Esophagus squamous epithelium (tissue), 5 donors: Measurements from ENCODE around the gene DCC. TPM values are rescaled to one million over a fixed set of nuclear protein-coding genes. Genes with fewer than 3 reads are reported as not detected.

Experiments
- DNase-seq: peaks from one replicate; lab custom pipeline; 2025; lab: John Stamatoyannopoulos, UW
- H3K27ac ChIP-seq, 4 donors: fragments of 200-600 bp; sonication (generic); one replicate each; pipeline ENCODE4 v1.5.1; 2016 to 2019; ENCODE audit warnings: mild to moderate bottlenecking in 1 of 4
- H3K27me3 ChIP-seq, 4 donors: fragments of 200-600 bp; sonication (generic); 1 replicate in 3 of 4; 2 replicates in 1 of 4; pipeline versions ENCODE4 v1.5.1 to v1.6.0; 2017 to 2021; ENCODE audit warnings: antibody characterized with exemption in 1 of 4
- H3K36me3 ChIP-seq, 3 donors: fragments of 200-600 bp; sonication (generic); one replicate each; pipeline ENCODE4 v1.5.1; 2016 to 2019
- H3K4me1 ChIP-seq, 3 donors: fragments of 200-600 bp; sonication (generic); one replicate each; pipeline ENCODE4 v1.5.1; 2017 to 2019
- H3K4me3 ChIP-seq, 4 donors: fragments of 200-600 bp; sonication (generic); 1 replicate in 3 of 4; 2 replicates in 1 of 4; pipeline ENCODE4 v1.5.1; 2016 to 2019; ENCODE audit warnings: mild to moderate bottlenecking in 2 of 4, moderate library complexity in 1 of 4
- H3K9me3 ChIP-seq, 3 donors: fragments of 200-600 bp; sonication (generic); one replicate each; pipeline ENCODE4 v1.5.1; 2016 to 2019
- CTCF ChIP-seq, 6 experiments: fragments of 450-650 bp in 4 of 6; fragments of 200-600 bp in 2 of 6; sonication (generic) in 2 of 6; IDR thresholded peaks; one replicate each; pipeline ENCODE4 v1.5.1; 2016 to 2019; ENCODE audit warnings: antibody characterized with exemption in 6 of 6, mild to moderate bottlenecking in 4 of 6, moderate library complexity in 4 of 6
- POLR2A ChIP-seq, 4 donors: fragments of 450-650 bp; IDR thresholded peaks; one replicate each; pipeline ENCODE4 v1.6.1; 2017; ENCODE audit warnings: antibody characterized with exemption in 4 of 4, mild to moderate bottlenecking in 4 of 4, moderate library complexity in 3 of 4
- WGBS, 2 donors: methylation state at CpG; one replicate each; pipeline ENCODE4 v1.1.5; 2018; 5-methylcytosine and 5-hydroxymethylcytosine counted together
- intact Hi-C: fragments of 100-400 bp; cut with DNase I; formaldehyde crosslinking; loops from one replicate; pipeline ENCODE4 v1.15.0; 2022
- total RNA-seq, 4 donors: library from RNA; depleted of rRNA; stranded (reverse); fragments of >200 nt; gene quantifications; one replicate each; pipeline ENCODE4 v1.1.0, GENCODE V29; 2016
- donor health status: DM: yes; HTN: yes; CAD: no.

The DCC gene
- total RNA-seq, 4 donors from 2014 or later, result 0.06 to 0.95 TPM; not detected in 2

- Histone ChIP-seq H3K27me3 (no peaks in the 10 kb centered on the region), H3K27ac (no peak overlapping the region), H3K9me3 (no peaks in the 10 kb centered on the region), H3K36me3 (no peaks in the 10 kb centered on the region), H3K4me3 (no peak overlapping the region), H3K4me1 (no peaks in the 10 kb centered on the region)
- TF ChIP-seq CTCF (IDR thresholded peaks at IDR 0.05), result no peak
- no peak for TF ChIP-seq POLR2A (IDR thresholded peaks at IDR 0.05)
- no peak for DNase-seq
- whole genome bisulfite sequencing, 2 donors, result 63 to 74% methylated on average over 3 of the region's 3 CpGs
- intact Hi-C loops, result no loop called here
These were observed 270.6 kb downstream of the DCC start for GRCh38 chr18:52610451-52611115.

- no peak for DNase-seq
- H3K9me3 ChIP-seq, result no peaks in the 10 kb centered on the region
- no peak overlapping the region for H3K4me3 ChIP-seq
- no peaks in the 10 kb centered on the region for H3K4me1 ChIP-seq
- TF ChIP-seq POLR2A (IDR thresholded peaks at IDR 0.05) (no peak), CTCF (IDR thresholded peaks at IDR 0.05) (no peak)
- intact Hi-C loops, result no loop called here
- H3K27ac ChIP-seq, result no peak overlapping the region
- no peaks in the 10 kb centered on the region for H3K36me3 ChIP-seq
- H3K27me3 ChIP-seq, result no peaks in the 10 kb centered on the region
These were observed 272.4 kb downstream of the DCC start for GRCh38 chr18:52612406-52612805.

- intact Hi-C loops, result no loop called here
- no peaks in the 10 kb centered on the region for H3K9me3 ChIP-seq
- H3K4me1 ChIP-seq, result no peaks in the 10 kb centered on the region
- no peak overlapping the region for H3K27ac ChIP-seq
- DNase-seq, result no peak
- no peak overlapping the region for H3K4me3 ChIP-seq
- TF ChIP-seq POLR2A (IDR thresholded peaks at IDR 0.05), result no peak
- no peak for TF ChIP-seq CTCF (IDR thresholded peaks at IDR 0.05)
- WGBS, 2 donors, result 44 to 72% methylated on average over 2 of the region's 2 CpGs
- H3K36me3 ChIP-seq, result no peaks in the 10 kb centered on the region
- H3K27me3 ChIP-seq, result no peaks in the 10 kb centered on the region
These were observed 275.3 kb downstream of the DCC start for GRCh38 chr18:52615321-52615720.

GRCh38 chr18:52615943-52616342, 275.9 kb downstream of the DCC start:
- H3K9me3 ChIP-seq, result no peaks in the 10 kb centered on the region
- H3K27ac ChIP-seq, result no peak overlapping the region
- no peaks in the 10 kb centered on the region for H3K27me3 ChIP-seq
- TF ChIP-seq CTCF (IDR thresholded peaks at IDR 0.05), result no peak
- no peak for TF ChIP-seq POLR2A (IDR thresholded peaks at IDR 0.05)
- no peaks in the 10 kb centered on the region for H3K4me1 ChIP-seq
- no peaks in the 10 kb centered on the region for H3K36me3 ChIP-seq
- 54 to 62% methylated on average over 3 of the region's 3 CpGs for WGBS, 2 donors
- no peak for DNase-seq
- H3K4me3 ChIP-seq, result no peak overlapping the region
- intact Hi-C loops, result no loop called here

GRCh38 chr18:52617931-52618330, 277.9 kb downstream of the DCC start:
- H3K4me3 ChIP-seq, result no peak overlapping the region
- no peak for TF ChIP-seq POLR2A (IDR thresholded peaks at IDR 0.05)
- no peaks in the 10 kb centered on the region for H3K27me3 ChIP-seq
- DNase-seq, result no peak
- H3K36me3 ChIP-seq, result no peaks in the 10 kb centered on the region
- no peaks in the 10 kb centered on the region for H3K9me3 ChIP-seq
- intact Hi-C loops, result no loop called here
- H3K27ac ChIP-seq, result no peak overlapping the region
- H3K4me1 ChIP-seq, result no peaks in the 10 kb centered on the region
